PFSK-1 (cell line): ENCODE results near the gene WNT7B.

ENCODE experiments used
- FOXP2 ChIP-seq: optimal IDR thresholded peaks from 2 replicates; pipeline ENCODE3; 2011; ENCODE audit warnings: borderline replicate concordance, control low read depth, inconsistent platforms; ENCODE audit not compliant: insufficient read depth; ENCODE audit errors: extremely low read length, extremely low read depth
- POLR2AphosphoS5 ChIP-seq: IDR thresholded peaks from 2 replicates; pipeline ENCODE4 v1.6.1; 2012; ENCODE audit warnings: low read depth, mild to moderate bottlenecking, control low read depth, low read length, moderate library complexity
- SIN3A ChIP-seq: IDR thresholded peaks from 2 replicates; pipeline ENCODE4 v1.6.1; 2012; ENCODE audit warnings: mild to moderate bottlenecking, low read length, moderate library complexity, borderline replicate concordance; ENCODE audit not compliant: insufficient read depth
- TAF1 ChIP-seq: IDR thresholded peaks from 2 replicates; pipeline ENCODE4 v1.6.1; 2012; ENCODE audit warnings: low read length, control low read depth, borderline replicate concordance; ENCODE audit not compliant: insufficient read depth
- TF ChIP-seq, protein P1 (sequence below), 2 experiments: IDR thresholded peaks; 2 replicates each; pipeline versions ENCODE4 v1.6.1 to v1.8.0; 2011 to 2012; ENCODE audit warnings: low read depth in 2 of 2, low read length in 2 of 2, control low read depth in 1 of 2, inconsistent platforms in 1 of 2, mild to moderate bottlenecking in 1 of 2, moderate library complexity in 1 of 2; ENCODE audit not compliant: insufficient read depth in 1 of 2

DNA sequence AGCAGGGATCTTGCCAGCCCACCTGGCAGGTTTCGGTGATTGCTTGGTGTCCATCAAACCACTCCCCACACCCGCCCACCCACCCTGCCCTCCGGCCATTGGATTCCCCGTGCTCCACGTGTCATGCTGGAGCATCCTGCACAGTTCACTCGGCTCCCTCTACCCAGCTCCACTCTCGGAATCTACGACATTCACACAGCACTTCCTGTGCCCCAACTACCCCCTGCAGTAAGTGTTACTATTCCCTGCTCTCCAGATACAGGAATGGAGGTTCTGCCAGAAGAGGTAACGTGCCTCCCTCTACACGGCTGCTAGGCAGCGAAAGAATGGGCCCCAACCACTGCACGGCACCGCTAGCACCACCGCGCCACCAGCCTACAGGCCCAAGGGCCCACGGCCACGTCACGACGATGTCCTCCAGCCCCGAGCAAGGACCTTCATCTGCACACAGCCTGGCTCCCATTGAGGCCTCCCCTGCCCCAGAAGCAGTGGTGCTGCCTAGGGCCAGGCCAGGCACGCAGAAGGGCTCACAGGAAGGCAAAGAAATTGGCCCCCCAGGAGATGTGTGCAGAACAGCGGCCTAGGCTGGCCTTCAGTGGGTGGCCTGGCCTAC, 27.6 kb downstream of the WNT7B start:
- no peak for TF ChIP-seq POLR2AphosphoS5
- TF ChIP-seq, protein P1, sequence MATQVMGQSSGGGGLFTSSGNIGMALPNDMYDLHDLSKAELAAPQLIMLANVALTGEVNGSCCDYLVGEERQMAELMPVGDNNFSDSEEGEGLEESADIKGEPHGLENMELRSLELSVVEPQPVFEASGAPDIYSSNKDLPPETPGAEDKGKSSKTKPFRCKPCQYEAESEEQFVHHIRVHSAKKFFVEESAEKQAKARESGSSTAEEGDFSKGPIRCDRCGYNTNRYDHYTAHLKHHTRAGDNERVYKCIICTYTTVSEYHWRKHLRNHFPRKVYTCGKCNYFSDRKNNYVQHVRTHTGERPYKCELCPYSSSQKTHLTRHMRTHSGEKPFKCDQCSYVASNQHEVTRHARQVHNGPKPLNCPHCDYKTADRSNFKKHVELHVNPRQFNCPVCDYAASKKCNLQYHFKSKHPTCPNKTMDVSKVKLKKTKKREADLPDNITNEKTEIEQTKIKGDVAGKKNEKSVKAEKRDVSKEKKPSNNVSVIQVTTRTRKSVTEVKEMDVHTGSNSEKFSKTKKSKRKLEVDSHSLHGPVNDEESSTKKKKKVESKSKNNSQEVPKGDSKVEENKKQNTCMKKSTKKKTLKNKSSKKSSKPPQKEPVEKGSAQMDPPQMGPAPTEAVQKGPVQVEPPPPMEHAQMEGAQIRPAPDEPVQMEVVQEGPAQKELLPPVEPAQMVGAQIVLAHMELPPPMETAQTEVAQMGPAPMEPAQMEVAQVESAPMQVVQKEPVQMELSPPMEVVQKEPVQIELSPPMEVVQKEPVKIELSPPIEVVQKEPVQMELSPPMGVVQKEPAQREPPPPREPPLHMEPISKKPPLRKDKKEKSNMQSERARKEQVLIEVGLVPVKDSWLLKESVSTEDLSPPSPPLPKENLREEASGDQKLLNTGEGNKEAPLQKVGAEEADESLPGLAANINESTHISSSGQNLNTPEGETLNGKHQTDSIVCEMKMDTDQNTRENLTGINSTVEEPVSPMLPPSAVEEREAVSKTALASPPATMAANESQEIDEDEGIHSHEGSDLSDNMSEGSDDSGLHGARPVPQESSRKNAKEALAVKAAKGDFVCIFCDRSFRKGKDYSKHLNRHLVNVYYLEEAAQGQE (IDR thresholded peaks at IDR 0.05; ENCODE audit: insufficient read depth in 1 of 2, low read depth in 2 of 2, low read length in 2 of 2): no peak
- TF ChIP-seq TAF1: no peak
- no peak for TF ChIP-seq FOXP2
- no peak for TF ChIP-seq SIN3A
